ENCODE data around the gene GALNT9.

DNA sequence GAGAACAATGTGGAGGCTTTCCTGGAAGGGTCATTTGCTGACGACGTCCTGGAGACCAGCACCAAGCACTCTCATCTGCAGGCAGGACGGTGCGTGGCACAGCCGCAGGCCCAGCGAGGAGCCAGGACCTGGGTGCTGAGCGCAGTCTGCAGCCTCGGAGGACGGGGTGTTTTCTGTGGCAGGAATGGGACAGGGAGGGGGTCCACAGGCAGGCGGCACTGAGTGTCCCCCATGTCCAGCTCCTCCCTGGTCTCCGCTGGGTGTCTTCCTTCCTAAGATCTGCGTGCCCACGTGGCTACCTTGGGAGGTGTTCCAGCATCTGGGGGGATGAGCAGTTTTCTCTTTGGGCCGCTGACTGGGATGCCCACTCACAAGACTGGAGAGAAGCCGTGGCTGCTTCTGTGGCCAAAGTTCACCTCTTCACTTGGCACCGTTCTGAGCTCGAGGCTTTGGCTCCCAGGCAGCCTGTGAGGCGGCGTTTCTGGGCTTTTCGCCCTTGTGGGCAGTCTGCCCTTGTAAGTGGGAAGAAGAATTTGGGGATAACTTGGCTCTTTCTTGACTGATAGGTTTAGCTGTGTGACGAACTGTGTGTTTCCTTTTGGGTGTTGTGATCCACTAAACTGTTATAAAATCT is 112.9 kb downstream of the GALNT9 start:
- TF ChIP-seq, protein P1, sequence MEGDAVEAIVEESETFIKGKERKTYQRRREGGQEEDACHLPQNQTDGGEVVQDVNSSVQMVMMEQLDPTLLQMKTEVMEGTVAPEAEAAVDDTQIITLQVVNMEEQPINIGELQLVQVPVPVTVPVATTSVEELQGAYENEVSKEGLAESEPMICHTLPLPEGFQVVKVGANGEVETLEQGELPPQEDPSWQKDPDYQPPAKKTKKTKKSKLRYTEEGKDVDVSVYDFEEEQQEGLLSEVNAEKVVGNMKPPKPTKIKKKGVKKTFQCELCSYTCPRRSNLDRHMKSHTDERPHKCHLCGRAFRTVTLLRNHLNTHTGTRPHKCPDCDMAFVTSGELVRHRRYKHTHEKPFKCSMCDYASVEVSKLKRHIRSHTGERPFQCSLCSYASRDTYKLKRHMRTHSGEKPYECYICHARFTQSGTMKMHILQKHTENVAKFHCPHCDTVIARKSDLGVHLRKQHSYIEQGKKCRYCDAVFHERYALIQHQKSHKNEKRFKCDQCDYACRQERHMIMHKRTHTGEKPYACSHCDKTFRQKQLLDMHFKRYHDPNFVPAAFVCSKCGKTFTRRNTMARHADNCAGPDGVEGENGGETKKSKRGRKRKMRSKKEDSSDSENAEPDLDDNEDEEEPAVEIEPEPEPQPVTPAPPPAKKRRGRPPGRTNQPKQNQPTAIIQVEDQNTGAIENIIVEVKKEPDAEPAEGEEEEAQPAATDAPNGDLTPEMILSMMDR (IDR thresholded peaks at IDR 0.05), result no peak
- TF ChIP-seq POLR2A (IDR thresholded peaks at IDR 0.05) (no peak), POLR2AphosphoS5 (IDR thresholded peaks at IDR 0.05) (no peak)

Data from sigmoid colon (tissue), 4 donors.